ENCODE data around the gene LRP1B.

LRP1B gene

DNA sequence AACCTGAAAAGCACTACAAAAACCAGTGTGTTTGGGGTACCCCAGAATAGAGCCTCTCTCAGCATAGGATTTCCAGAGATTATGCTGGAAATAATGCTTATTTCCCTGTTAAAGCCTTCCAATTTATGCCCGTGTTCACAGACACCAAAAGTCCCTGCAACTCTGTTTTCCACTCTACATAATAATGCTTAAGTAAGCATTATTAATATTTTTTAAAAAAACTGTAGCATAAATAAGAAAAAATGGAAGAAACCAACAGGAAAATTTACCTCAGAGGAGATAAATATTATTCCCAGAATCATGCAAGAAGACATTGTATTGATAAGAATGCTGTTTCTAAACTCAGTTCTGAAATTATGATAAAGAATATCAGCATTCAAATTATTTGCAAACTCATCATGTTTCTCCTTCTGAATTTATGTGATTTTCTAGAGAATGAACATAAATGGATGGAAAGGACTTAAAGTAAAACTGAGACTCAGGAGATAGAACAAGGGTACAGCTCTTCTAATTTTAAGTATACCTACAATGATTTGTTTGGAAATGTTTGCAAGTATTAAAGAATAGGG lies 241.7 kb downstream of the LRP1B start:
- Histone ChIP-seq H3K9me2 (replicated peaks; ENCODE audit: control insufficient read depth, low read length) (no peaks in the 10 kb centered on the region), H4K20me1 (ENCODE audit: control insufficient read depth, insufficient read depth, low read depth, low read length) (no peaks in the 10 kb centered on the region), H3K79me2 (ENCODE audit: control insufficient read depth, low read length) (no peaks in the 10 kb centered on the region), H3K9me3 (ENCODE audit: control insufficient read depth, insufficient read depth, low read length) (no peaks in the 10 kb centered on the region), H3K4me3 (ENCODE audit: low read length) (no peak overlapping the region), H3K27me3 (ENCODE audit: control insufficient read depth, low read length) (no peaks in the 10 kb centered on the region), H3K36me3 (ENCODE audit: control insufficient read depth, low read length) (no peaks in the 10 kb centered on the region), H3F3A (ENCODE audit: control insufficient read depth, insufficient read depth) (no peaks in the 10 kb centered on the region), H3K4me2 (ENCODE audit: low read length) (no peak overlapping the region), H3K4me1 (ENCODE audit: control insufficient read depth, low read length) (no peaks in the 10 kb centered on the region), H3K27ac (ENCODE audit: low read depth, low read length) (no peak overlapping the region)
- no peak for TF ChIP-seq EZH2phosphoT487 (IDR thresholded peaks at IDR 0.05; ENCODE audit: borderline replicate concordance, low read length)
- TF ChIP-seq, protein P1, sequence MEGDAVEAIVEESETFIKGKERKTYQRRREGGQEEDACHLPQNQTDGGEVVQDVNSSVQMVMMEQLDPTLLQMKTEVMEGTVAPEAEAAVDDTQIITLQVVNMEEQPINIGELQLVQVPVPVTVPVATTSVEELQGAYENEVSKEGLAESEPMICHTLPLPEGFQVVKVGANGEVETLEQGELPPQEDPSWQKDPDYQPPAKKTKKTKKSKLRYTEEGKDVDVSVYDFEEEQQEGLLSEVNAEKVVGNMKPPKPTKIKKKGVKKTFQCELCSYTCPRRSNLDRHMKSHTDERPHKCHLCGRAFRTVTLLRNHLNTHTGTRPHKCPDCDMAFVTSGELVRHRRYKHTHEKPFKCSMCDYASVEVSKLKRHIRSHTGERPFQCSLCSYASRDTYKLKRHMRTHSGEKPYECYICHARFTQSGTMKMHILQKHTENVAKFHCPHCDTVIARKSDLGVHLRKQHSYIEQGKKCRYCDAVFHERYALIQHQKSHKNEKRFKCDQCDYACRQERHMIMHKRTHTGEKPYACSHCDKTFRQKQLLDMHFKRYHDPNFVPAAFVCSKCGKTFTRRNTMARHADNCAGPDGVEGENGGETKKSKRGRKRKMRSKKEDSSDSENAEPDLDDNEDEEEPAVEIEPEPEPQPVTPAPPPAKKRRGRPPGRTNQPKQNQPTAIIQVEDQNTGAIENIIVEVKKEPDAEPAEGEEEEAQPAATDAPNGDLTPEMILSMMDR (IDR thresholded peaks at IDR 0.05; ENCODE audit: low read depth, low read length, poor library complexity, severe bottlenecking) = no peak

DNA sequence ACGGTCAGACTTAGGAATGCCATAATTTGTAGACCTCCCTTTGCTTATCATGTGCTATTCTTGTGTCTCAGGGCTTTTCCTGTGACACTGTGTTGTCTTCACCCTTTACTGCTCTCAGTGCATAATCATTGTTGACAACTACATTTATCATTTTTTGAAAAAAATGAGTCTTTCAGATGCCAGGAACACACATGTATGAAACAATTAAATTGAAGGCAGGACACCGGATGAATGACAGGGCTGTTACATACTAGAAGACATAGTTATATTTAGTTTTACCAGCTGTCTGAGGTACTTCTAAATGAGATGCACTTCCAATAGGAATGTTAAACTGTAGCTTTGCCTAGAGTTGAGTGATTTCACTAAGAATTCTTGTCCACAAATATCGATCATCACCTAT lies 243.5 kb downstream of the LRP1B start:
- no peaks in the 10 kb centered on the region for H3K9me3 ChIP-seq (ENCODE audit: control insufficient read depth, insufficient read depth, low read length)

GRCh38 chr2:141878016-141878415 lies 252.8 kb downstream of the LRP1B start:
- Histone ChIP-seq H3K27ac (ENCODE audit: low read depth, low read length) (no peak overlapping the region), H3K4me3 (ENCODE audit: low read length) (no peak overlapping the region), H3K27me3 (ENCODE audit: control insufficient read depth, low read length) (no peaks in the 10 kb centered on the region), H3F3A (ENCODE audit: control insufficient read depth, insufficient read depth) (no peaks in the 10 kb centered on the region), H3K79me2 (ENCODE audit: control insufficient read depth, low read length) (no peaks in the 10 kb centered on the region), H3K4me1 (ENCODE audit: control insufficient read depth, low read length) (no peaks in the 10 kb centered on the region), H3K9me3 (ENCODE audit: control insufficient read depth, insufficient read depth, low read length) (no peaks in the 10 kb centered on the region), H3K4me2 (ENCODE audit: low read length) (no peak overlapping the region), H3K36me3 (ENCODE audit: control insufficient read depth, low read length) (no peaks in the 10 kb centered on the region), H3K9me2 (replicated peaks; ENCODE audit: control insufficient read depth, low read length) (no peaks in the 10 kb centered on the region; the same call in 1 of the 2 replicates), H4K20me1 (ENCODE audit: control insufficient read depth, insufficient read depth, low read depth, low read length) (no peaks in the 10 kb centered on the region)
- no peak for TF ChIP-seq EZH2phosphoT487 (IDR thresholded peaks at IDR 0.05; ENCODE audit: borderline replicate concordance, low read length)
- TF ChIP-seq, protein P1 (IDR thresholded peaks at IDR 0.05; ENCODE audit: low read depth, low read length, poor library complexity, severe bottlenecking) = no peak

More for the DNA sequence above, 243.5 kb downstream of the LRP1B start:
- no peaks in the 10 kb centered on the region for H3K36me3 ChIP-seq (ENCODE audit: control insufficient read depth, low read length)
- H3K4me2 ChIP-seq (ENCODE audit: low read length) = no peak overlapping the region
- H3K4me1 ChIP-seq (ENCODE audit: control insufficient read depth, low read length) = no peaks in the 10 kb centered on the region
- H3K9me2 ChIP-seq (replicated peaks; ENCODE audit: control insufficient read depth, low read length) = no peaks in the 10 kb centered on the region
- H3K79me2 ChIP-seq (ENCODE audit: control insufficient read depth, low read length) = no peaks in the 10 kb centered on the region
- no peaks in the 10 kb centered on the region for H3K27me3 ChIP-seq (ENCODE audit: control insufficient read depth, low read length)
- no peak for TF ChIP-seq EZH2phosphoT487 (IDR thresholded peaks at IDR 0.05; ENCODE audit: borderline replicate concordance, low read length)
- TF ChIP-seq, protein P1 (IDR thresholded peaks at IDR 0.05; ENCODE audit: low read depth, low read length, poor library complexity, severe bottlenecking) = no peak
- no peaks in the 10 kb centered on the region for H3F3A ChIP-seq (ENCODE audit: control insufficient read depth, insufficient read depth)
- H3K4me3 ChIP-seq (ENCODE audit: low read length) = no peak overlapping the region
- H4K20me1 ChIP-seq (ENCODE audit: control insufficient read depth, insufficient read depth, low read depth, low read length) = no peaks in the 10 kb centered on the region
- no peak overlapping the region for H3K27ac ChIP-seq (ENCODE audit: low read depth, low read length)
